ENCODE measurements around the gene ANXA1. TPM values are rescaled to one million over a fixed set of nuclear protein-coding genes. Genes with fewer than 3 reads are reported as not detected.

The ANXA1 gene
- total and polyA plus RNA-seq, 2 donors (not counting 3 experiments of a cell fraction or from before 2014, with no cell fraction given) = 403 to 525 TPM

- H3K4me3 ChIP-seq (replicated peaks in 1 of 3; ENCODE audit: insufficient read depth in 1 of 3, low read depth in 1 of 3, low read length in 3 of 3) = no peak overlapping the region
Measured at GRCh38 chr9:73174330-73174980, 22.8 kb downstream of the ANXA1 start.

More at GRCh38 chr9:73174330-73174980, 22.8 kb downstream of the ANXA1 start:
- Histone ChIP-seq H2AFZ (ENCODE audit: low read depth, low read length) (no peak overlapping the region), H3K79me2 (ENCODE audit: control insufficient read depth, insufficient read depth, low read length) (no peaks in the 10 kb centered on the region), H3K27ac (ENCODE audit: insufficient read depth, low read depth, low read length) (no peak overlapping the region), H3K9me3 (replicated peaks; ENCODE audit: control insufficient read depth, insufficient read depth, low read length) (no peaks in the 10 kb centered on the region), H3K4me1 (ENCODE audit: control insufficient read depth, extremely low read depth, insufficient read depth, low read length) (peaks cover 4% of the 10 kb centered on the region), H3K36me3 (ENCODE audit: control insufficient read depth in 2 of 2, extremely low read depth in 1 of 2, insufficient read depth in 2 of 2, low read length in 2 of 2) (peaks cover 0 to 4% of the 10 kb centered on the region in 2 experiments), H3K9me1 (replicated peaks; ENCODE audit: control insufficient read depth, extremely low read depth, insufficient read depth, low read length) (no peaks in the 10 kb centered on the region), H4K20me1 (replicated peaks; ENCODE audit: control insufficient read depth, extremely low read depth, insufficient read depth, low read length) (no peaks in the 10 kb centered on the region), H3K27me3 (ENCODE audit: control insufficient read depth in 2 of 2, insufficient read depth in 2 of 2, low read length in 2 of 2) (no peaks in the 10 kb centered on the region), H3K4me2 (ENCODE audit: insufficient read depth, low read length) (no peak overlapping the region), H3K9ac (replicated peaks; ENCODE audit: extremely low read depth, insufficient read depth, low read length) (no peak overlapping the region)
- FAIRE-seq (no peak), DNase-seq (ENCODE audit: low read depth, low spot score) (no peak)
- intact Hi-C loops (cut with micrococcal nuclease) (no loop called here), dilution Hi-C loops (cut with MboI; ENCODE audit: extremely low pct_ligation_motif_present, low sequenced_read_pairs) (no loop called here)
- CTCF ChIA-PET = interaction anchor here (0.6 to 5.2 kb wide), 7 partner anchors 8 to 318 kb away, joined by 3 to 45 read pairs (median 3); no protein-coding TSS in a partner anchor
- TF ChIP-seq POLR2A (IDR thresholded peaks at IDR 0.05; ENCODE audit: low read depth, low read length) (no peak), GATA2 (IDR thresholded peaks at IDR 0.05; ENCODE audit: insufficient read depth, insufficient read length, low read depth, low read length) (no peak), EZH2 (IDR thresholded peaks at IDR 0.05; ENCODE audit: borderline replicate concordance, low read depth, low read length, severe bottlenecking) (no peak), JUN (IDR thresholded peaks at IDR 0.05; ENCODE audit: borderline replicate concordance, insufficient read depth, insufficient read length, low read depth) (no peak), MYC (IDR thresholded peaks at IDR 0.05; ENCODE audit: low read depth, low read length) (no peak), FOS (IDR thresholded peaks at IDR 0.05; ENCODE audit: borderline replicate concordance, insufficient read depth, low read length) (no peak)
- TF ChIP-seq, protein P1, sequence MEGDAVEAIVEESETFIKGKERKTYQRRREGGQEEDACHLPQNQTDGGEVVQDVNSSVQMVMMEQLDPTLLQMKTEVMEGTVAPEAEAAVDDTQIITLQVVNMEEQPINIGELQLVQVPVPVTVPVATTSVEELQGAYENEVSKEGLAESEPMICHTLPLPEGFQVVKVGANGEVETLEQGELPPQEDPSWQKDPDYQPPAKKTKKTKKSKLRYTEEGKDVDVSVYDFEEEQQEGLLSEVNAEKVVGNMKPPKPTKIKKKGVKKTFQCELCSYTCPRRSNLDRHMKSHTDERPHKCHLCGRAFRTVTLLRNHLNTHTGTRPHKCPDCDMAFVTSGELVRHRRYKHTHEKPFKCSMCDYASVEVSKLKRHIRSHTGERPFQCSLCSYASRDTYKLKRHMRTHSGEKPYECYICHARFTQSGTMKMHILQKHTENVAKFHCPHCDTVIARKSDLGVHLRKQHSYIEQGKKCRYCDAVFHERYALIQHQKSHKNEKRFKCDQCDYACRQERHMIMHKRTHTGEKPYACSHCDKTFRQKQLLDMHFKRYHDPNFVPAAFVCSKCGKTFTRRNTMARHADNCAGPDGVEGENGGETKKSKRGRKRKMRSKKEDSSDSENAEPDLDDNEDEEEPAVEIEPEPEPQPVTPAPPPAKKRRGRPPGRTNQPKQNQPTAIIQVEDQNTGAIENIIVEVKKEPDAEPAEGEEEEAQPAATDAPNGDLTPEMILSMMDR (IDR thresholded peaks at IDR 0.05; ENCODE audit: extremely low read depth in 1 of 2, insufficient read depth in 1 of 2, low read depth in 1 of 2, low read length in 2 of 2) = no peak
- BruUV-seq (replicated peaks) = no TSS peak
- POLR2A ChIA-PET = interaction anchor here (0.6 kb wide), 1 partner anchor 1933 kb away, joined by 4 read pairs; no protein-coding TSS in a partner anchor
